NCI-H2227 (cell line): Measurements from ENCODE around the gene AHCYL1.
A peak's percentile ranks its signal among the peaks of the same experiment; 100 is the strongest.

ENCODE experiments used
- DNase-seq: peaks from one replicate; lab custom pipeline; 2025; ENCODE audit not compliant: unreplicated experiment; lab: John Stamatoyannopoulos, UW

AHCYL1 gene

DNA sequence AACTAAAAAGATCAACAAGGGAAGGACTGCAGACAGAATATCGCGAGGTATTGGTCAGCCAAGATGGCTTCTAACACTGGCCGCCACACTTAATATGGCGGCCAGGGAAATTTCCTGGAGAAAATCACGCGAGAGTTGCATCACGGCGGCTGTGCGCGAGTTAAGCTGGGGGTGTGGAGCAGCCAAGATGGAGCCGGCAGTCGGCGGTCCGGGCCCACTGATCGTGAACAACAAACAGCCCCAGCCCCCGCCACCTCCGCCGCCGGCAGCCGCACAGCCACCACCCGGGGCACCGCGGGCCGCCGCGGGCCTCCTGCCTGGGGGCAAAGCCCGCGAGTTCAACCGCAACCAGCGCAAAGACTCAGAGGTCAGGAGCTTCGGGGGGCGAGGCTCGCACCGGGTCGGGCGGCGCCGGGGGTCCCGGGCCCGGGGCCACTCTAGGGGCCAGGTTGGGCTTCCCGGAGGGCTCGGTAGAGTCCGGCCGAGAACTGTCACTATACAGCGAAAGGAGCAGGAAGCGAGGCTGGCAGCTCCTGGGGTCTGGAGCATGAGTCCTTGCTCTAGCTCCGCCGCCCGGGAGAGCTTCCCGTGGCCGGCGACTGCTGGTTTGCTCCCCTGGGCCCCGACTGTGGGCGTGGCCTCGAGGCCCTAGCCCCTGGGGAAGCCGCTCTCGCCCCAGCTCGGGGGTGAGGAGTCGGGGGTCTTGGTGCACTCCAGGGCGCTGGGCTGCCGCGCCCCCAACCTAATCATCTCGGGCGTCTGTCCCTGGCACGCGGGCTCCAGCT lies 50.1 kb downstream of the AHCYL1 start, which contains the start of gene STRIP1:
Gene STRIP1, plus strand, starts transcription at position 174 of the 785 bp plus-strand sequence. Its CDS starts 14 bp downstream, at position 188.
- DNase-seq, result peak; percentile 97

DNA sequence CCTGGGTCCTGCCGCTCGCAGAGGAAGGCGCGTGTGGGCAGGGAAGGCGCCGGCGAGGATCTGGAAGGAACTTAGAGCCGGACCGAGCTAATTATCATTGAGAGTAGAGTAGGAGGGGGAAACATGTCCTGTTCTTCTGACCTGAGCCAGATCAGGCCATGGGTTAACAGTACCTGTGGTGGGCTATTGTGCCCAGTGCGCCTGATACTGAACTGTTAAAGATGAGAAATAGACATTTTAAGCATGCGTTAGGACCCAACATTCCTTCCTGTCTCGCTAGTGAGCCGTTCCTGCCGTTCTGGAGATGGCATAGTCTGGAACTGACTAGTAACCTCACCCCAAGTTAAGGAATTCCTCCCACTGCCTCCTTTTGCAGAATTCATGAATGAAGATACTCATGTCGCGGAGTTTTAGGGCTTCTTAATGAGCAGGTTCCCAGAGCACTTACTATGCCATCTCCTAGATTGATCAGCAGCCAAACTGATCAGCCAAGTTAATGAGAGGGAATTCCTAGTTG lies 50.7 kb downstream of the AHCYL1 start:
- DNase-seq, result no peak

DNA sequence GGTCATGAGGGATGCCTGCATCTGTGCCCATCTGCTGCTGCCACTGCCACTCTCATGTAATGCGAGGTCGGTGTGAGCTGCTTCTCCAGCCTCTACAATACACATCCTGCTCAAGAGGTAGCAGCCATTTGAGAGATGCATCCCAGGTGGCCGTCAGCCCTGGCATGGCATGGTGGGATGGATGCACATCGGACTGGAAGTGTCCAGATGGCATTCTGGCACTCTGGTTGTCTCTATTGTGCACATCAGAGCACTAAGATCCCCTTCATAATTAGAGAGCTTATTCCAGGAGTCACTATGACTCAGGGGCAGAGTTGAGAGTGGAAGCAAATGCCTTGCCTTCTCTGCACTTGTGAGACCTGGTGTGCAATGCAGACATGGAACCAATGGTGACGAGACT lies 53.7 kb downstream of the AHCYL1 start:
- no peak for DNase-seq

DNA sequence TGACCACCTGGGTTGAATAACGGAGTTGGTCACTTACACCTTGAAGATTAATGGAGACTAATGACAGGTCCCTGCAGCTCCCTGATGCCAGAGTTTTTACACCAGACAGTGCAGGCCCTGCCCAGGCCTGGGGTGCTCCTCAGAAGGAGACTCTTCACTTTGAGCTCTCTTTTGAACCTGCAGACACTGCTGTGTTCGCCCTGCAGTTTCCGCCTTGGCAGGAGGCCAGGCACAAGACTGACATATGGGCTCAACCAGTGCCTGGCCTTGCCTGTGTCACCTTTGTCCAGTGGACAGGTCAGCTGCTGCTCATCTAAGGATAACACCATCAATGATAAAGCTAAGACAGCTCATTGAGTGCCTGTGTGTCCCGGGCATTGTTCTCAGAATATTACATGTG lies 55.1 kb downstream of the AHCYL1 start:
- no peak for DNase-seq

DNA sequence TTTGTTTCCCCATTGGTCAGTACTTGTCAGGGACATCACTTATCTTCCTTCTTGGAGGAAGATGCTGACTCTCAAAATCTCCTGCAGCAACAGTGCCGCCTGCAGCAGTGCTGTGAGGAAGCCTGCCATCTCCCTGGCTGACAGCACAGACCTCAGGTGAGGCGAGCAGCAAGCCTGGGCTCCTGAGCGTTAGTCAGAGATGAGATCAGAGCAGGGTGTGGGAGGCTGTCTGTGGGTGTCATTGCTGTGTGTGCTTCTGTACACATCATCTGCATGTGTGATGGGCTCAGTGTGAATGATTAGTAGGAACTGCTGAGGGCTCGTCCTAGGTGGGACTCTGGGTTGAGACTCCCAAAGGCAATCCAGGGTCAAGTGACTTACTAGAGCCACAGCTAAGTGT lies 56.0 kb downstream of the AHCYL1 start:
- DNase-seq, result no peak

DNA sequence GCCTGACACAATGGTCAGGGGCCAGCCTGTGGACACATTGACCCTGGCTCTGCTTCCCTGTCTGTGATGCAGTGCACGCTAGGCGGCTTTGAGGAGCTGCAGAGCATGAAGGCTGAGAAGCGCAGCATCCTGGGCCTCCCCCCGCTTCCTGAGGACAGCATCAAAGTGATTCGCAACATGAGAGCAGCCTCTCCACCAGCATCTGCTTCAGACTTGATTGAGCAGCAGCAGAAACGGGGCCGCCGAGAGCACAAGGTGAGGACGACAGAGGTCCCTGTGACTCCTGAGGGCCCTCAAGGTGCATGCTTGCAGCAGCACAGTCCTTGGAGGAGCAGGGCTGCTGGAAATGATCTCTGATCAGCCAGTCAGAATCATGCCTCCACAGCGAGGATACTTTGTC lies 58.5 kb downstream of the AHCYL1 start:
- no peak for DNase-seq

DNA sequence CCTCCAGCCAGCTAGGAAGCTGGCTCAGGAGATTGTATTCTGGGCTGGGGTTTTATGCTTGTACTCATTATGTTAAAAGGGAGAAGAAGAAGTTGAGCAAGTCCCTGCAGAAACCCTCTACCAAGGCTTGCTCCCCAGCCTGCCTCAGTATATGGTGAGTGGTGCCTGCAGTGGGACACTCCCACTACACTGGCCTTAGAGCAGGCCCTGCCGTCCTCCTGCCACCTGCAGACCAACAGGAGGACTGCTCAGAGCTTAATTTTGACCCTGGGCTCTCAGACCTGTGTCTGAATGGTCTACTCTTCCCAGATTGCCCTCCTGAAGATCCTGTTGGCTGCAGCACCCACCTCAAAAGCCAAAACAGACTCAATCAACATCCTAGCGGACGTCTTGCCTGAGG lies 62.9 kb downstream of the AHCYL1 start:
- no peak for DNase-seq

DNA sequence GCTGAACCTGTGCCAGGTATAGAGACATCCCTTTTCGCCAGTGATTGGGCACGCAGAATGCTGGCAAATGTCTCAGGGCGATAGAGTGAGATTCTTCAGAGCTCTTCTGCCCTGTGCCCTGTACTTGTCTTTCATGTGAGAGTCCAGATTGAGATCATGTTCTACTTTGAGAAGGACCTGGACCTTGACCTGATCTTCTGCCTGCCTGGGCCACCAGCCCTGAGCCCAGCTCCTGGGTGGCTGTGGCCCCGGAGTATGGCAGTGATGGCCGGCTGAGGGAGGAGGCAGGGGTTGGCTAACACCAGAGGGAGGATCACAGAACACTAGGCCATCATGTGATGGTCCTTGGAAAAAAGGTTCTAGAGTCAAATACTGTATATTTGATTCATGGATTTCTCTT lies 63.7 kb downstream of the AHCYL1 start:
- DNase-seq, result no peak

DNA sequence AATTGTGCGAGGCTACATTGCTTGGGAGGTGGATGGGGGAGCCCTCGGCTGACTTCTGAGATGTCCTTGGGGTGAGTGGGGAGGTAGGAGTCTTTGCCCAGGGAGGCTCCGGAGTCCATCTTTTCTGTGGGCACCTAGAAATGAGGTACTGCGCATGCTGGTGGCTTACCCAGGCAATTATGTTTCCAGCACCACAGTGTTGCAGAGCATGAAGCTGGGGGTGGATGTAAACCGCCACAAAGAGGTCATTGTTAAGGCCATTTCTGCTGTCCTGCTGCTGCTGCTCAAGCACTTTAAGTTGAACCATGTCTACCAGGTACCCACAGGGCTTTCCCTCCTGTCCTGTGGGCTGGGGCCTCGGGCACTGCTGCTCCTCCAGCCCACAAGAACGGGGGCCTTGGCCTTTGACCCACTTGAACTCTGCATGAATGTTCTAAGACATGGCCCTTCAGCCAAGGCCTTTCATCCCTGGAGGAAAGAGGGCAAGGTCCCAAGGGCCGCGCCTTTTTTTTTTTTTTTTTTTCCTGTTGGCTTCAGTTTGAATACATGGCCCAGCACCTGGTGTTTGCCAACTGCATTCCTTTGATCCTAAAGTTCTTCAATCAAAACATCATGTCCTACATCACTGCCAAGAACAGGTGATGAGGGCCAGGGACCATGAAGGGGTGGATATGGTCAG lies 64.5 kb downstream of the AHCYL1 start:
- no peak for DNase-seq

DNA sequence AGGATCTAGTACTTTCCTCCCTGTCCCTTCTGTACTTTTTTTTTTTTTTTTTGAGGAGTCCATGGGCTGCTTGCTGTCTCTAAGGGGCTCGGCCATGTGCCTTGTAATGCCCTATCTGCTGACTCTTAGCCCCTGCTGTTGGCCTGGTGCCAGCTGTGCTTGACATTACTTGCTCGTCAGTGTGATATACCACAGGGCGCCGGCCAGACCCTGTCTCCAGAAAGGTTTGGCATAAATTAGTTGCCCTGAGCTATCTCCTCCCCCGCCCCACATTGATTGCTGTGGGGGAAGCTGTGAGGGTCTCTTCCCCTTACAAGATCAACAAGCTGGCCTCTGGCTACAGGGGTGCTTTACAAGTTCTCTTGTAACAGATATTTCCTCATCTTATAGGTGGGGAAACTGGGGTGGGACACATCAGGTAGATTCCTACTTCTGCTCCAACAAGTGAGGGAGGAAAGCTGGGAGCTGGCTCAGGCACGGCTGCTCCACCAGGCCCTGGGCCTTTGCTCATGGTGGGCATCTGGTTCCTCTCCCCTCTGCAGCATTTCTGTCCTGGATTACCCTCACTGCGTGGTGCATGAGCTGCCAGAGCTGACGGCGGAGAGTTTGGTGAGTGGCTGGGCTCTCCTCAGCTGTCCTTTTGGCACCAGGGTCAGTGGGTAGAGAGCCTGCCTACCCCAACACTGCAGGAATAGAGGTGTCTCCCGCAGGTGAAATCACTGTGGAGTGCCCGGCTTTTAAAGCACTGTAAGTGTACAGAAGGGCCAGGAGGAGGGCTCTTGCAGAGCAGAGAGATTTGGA lies 65.4 kb downstream of the AHCYL1 start:
- DNase-seq, result no peak

DNA sequence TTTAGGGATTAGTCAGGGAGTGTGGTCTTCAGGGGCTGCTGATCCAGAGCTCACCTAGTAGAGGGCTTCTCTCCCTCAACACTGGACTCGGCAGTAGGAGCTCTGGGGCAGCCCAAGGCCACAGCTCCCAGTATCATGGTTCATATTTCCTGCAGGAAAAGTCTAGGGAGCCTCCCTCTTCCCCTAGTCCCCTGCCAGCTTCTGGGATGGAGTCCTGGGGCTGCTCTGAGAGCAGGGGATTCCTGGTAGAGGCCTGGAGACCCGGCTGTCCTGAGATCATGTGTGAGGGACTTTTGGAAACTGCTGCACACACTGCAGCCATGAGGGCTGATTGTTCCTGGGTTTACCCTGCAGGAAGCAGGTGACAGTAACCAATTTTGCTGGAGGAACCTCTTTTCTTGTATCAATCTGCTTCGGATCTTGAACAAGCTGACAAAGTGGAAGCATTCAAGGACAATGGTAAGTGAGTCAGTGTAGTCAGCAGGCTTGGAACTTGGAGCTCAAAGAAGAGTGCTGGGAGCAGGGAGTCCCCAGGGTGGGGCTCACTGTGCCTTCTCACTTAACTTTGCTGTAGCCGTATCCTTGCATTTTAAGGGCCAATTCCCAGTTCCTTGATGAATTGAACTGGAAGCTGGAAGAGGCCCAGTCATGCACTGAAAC lies 66.2 kb downstream of the AHCYL1 start:
- no peak for DNase-seq

DNA sequence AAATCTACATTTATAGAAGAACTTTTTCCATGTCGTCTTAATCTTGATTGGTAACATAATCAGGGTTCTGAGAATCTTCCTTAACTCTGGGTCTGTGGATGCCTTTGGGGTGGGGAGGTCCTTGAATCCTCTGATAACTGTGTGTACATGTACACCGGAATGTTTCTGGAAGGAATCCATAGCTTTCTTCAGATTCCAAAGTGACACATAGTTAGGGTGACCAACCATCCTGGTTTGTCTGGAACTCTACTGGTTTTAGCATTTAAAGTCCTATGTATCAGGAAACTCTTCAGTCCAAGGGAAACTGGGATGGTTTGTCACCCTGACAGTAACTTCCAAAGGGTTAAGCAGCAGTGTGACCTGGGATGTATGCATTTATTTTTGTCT lies 66.7 kb downstream of the AHCYL1 start:
- no peak for DNase-seq

DNA sequence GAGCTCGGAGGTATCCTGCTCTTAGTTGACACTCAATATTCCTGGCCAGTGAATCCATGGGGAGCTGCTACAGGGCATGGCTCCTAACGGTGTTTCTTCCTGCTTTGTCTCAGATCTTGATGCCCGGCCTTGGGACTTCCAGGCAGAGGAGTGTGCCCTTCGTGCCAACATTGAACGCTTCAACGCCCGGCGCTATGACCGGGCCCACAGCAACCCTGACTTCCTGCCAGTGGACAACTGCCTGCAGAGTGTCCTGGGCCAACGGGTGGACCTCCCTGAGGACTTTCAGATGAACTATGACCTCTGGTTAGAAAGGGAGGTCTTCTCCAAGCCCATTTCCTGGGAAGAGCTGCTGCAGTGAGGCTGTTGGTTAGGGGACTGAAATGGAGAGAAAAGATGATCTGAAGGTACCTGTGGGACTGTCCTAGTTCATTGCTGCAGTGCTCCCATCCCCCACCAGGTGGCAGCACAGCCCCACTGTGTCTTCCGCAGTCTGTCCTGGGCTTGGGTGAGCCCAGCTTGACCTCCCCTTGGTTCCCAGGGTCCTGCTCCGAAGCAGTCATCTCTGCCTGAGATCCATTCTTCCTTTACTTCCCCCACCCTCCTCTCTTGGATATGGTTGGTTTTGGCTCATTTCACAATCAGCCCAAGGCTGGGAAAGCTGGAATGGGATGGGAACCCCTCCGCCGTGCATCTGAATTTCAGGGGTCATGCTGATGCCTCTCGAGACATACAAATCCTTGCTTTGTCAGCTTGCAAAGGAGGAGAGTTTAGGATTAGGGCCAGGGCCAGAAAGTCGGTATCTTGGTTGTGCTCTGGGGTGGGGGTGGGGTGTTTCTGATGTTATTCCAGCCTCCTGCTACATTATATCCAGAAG lies 69.2 kb downstream of the AHCYL1 start:
- DNase-seq, result peak; percentile 64

DNA sequence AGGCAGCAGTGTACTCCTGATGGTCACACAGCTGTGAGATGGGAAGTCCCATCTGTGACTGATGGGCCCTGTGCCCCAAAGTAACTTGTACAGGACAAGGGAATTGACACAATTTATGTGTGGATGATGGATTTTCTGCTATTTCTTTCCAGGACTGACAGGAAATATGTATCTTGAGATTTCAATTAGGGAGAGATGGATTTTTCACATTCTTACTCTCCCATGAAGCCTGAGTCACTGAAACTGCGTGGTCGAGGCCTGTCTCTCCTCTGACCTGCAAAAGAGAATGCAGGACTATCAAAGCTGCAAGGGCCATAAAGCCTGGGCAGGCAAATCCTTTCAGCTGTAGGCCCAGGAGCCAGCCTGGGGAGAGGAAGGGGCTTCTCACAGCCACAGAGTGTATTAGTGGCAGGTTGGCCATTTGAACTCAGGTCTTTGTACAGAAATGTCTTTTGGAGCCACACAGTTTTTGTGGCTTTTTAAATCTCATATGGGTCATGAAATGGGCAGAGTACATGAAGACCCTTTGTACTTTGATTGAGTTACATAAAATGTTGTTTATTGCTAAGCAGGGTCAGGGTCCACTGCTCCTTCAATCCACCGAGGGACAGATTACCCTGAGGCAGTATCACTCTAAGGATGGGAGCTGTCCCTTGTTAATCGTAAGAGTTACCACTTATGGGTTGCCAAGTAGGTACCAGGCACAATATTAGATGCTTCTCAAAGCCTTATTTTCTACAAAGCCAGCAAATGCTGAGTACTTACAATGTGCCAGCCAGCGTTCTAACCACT lies 71.1 kb downstream of the AHCYL1 start:
- no peak for DNase-seq

DNA sequence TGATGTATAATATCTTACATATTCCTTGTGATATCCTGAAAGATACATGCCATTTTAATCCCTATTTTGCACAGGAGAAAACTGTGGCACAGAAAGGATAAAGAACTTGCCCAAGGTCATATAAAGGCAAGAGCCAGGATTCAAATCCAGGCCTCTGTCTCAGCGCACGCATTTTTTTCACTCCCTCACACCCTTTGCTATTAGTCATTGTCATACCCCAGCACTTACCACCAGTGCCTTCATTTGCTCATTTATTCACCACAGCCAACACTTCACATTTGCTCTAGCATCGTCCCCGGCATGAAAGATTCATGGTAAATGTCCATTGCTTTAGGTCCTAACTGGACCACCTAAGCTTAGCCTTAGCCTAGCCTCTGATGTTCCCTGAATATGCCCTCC lies 71.7 kb downstream of the AHCYL1 start:
- no peak for DNase-seq

DNA sequence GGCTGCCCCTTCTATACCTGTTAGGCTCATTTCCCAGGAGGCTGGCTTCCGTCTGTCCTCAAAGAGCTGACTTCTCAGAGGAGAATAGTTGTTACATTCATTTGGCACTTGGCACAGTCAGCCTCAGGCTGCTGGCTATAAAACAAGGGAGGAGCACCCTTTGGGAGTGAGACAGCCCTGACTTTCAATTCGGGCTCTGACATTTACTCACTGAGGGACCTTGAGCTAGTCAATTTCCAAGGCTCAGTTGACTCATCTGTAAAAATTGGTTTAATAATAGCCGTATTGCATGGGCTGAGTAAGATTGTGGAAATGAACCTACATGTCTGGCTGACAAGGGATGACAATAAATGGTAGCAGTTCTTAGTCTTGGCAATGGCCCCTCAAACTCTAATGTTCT lies 72.2 kb downstream of the AHCYL1 start:
- DNase-seq, result no peak

DNA sequence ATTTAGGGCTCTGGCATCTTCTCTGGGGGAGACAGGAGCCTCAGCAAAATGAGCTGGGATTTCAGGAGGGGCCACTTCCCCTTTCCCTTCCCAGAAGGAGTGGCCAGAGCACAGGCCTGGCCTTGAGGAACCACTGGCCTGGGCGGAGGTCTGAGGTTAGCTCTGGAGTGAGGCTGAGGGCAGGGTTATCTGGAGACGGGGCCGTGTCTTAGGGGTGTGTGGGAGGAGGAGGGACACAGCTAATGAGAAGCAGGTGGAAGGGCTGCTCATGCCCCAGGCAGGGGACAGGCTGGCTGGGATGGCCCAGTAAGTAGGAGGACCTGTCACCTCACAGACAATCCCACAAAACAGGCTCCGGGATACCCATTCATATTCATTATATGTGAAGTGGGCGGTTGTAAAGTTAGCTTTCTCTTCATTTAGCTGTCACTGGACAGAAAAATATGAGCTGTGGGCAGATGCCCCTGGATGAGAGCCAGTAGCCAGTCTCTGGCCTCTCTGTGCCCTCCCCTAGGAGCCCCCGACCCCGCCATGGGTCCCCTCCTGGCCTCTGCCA lies 73.5 kb downstream of the AHCYL1 start:
- DNase-seq, result no peak

DNA sequence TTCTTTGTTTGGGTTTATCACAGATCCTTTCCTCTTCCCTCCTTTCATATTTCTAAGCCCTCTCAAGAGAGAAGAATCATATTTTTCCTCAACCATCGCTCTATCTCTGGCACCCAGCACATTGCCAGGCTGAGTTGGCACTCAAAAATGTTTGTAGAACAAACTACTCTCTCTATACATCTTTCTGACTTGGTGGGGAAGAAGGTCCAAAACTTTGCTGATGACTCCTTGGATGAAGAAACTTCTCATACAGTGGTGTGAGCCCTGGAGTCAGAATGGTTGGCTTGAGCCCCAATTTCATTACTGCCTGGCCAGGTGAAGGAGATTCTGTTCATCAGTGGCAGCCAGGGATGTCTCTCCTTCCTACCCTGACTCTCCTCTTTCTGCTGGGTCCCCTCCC lies 74.0 kb downstream of the AHCYL1 start:
- no peak for DNase-seq
